Endothelial cell (in vitro differentiated cells): ENCODE data around the gene KIAA2012. TPM values are rescaled to one million over a fixed set of nuclear protein-coding genes. Genes with fewer than 3 reads are reported as not detected.
"Not testable (repeated sequence)": the region's sequence is repeated elsewhere in the genome, so short reads cannot be mapped to it uniquely, and the experiment has no call there.

ENCODE experiments used
- DNase-seq: peaks from one replicate; pipeline ENCODE4 v3.0.0; 2021; ENCODE audit warnings: low spot score
- H3K27ac Mint-ChIP-seq: one replicate; pipeline ENCODE4 v1.8.0; 2021; ENCODE audit warnings: mixed read lengths, inconsistent platforms; ENCODE audit not compliant: unreplicated experiment
- H3K27me3 Mint-ChIP-seq: one replicate; pipeline ENCODE4 v1.8.0; 2021; ENCODE audit warnings: mild to moderate bottlenecking, moderate library complexity, mixed read lengths, inconsistent platforms; ENCODE audit not compliant: unreplicated experiment
- H3K36me3 Mint-ChIP-seq: one replicate; pipeline ENCODE4 v1.8.0; 2021; ENCODE audit warnings: mild to moderate bottlenecking, low read depth, mixed read lengths, inconsistent platforms; ENCODE audit not compliant: unreplicated experiment
- H3K4me1 Mint-ChIP-seq: one replicate; pipeline ENCODE4 v1.8.0; 2021; ENCODE audit warnings: mild to moderate bottlenecking, mixed read lengths, inconsistent platforms; ENCODE audit not compliant: unreplicated experiment
- H3K4me3 Mint-ChIP-seq: one replicate; pipeline ENCODE4 v1.8.0; 2021; ENCODE audit warnings: mild to moderate bottlenecking, mixed read lengths, inconsistent platforms; ENCODE audit not compliant: unreplicated experiment
- H3K9me3 Mint-ChIP-seq: one replicate; pipeline ENCODE4 v1.8.0; 2021; ENCODE audit warnings: mixed read lengths, inconsistent platforms; ENCODE audit not compliant: unreplicated experiment
- total RNA-seq: library from RNA; stranded (reverse); fragmentation: NEBNext Ultra II Directional; extraction: Animal tissue kit (Norgen Biotek cat#: 25700); gene quantifications from one replicate; pipeline ENCODE4 v1.2.1, GENCODE V29; 2021; ENCODE audit not compliant: unreplicated experiment
- TF ChIP-seq, protein P1 (sequence below): fragments of 200-600 bp; sonication (generic); IDR thresholded peaks from one replicate; pipeline ENCODE4 v1.5.0; 2021; ENCODE audit warnings: antibody characterized with exemption; ENCODE audit not compliant: unreplicated experiment

KIAA2012 gene
- total RNA-seq, 1 donor from 2014 or later: 0.08 TPM

DNA sequence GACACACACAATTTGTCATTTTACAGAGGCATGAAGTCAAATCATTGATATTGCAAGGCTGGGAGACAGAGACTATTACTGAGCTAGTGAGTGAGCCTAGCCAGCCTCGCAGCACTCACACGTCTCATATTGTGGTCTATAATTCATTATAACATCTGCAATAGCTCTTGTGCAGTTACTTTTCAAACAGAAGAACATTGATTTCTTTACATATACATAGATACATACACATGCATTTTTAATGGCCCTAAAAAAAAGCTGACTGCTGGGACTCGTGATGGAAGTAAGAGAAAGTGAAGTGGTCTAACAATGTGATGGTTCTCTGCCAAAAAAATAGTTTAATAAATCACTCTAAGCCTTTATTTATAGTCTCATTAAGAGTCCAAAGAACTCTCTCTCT is 56.8 kb downstream of the KIAA2012 start:
- no peak for DNase-seq
- H3K9me3 Mint-ChIP-seq: no peaks in the 10 kb centered on the region
- H3K36me3 Mint-ChIP-seq: no peaks in the 10 kb centered on the region
- peaks cover 3% of the 10 kb centered on the region for H3K27me3 Mint-ChIP-seq
- no peaks in the 10 kb centered on the region for H3K4me1 Mint-ChIP-seq
- TF ChIP-seq, protein P1, sequence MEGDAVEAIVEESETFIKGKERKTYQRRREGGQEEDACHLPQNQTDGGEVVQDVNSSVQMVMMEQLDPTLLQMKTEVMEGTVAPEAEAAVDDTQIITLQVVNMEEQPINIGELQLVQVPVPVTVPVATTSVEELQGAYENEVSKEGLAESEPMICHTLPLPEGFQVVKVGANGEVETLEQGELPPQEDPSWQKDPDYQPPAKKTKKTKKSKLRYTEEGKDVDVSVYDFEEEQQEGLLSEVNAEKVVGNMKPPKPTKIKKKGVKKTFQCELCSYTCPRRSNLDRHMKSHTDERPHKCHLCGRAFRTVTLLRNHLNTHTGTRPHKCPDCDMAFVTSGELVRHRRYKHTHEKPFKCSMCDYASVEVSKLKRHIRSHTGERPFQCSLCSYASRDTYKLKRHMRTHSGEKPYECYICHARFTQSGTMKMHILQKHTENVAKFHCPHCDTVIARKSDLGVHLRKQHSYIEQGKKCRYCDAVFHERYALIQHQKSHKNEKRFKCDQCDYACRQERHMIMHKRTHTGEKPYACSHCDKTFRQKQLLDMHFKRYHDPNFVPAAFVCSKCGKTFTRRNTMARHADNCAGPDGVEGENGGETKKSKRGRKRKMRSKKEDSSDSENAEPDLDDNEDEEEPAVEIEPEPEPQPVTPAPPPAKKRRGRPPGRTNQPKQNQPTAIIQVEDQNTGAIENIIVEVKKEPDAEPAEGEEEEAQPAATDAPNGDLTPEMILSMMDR: no peak
- no peak overlapping the region for H3K27ac Mint-ChIP-seq
- no peak overlapping the region for H3K4me3 Mint-ChIP-seq

DNA sequence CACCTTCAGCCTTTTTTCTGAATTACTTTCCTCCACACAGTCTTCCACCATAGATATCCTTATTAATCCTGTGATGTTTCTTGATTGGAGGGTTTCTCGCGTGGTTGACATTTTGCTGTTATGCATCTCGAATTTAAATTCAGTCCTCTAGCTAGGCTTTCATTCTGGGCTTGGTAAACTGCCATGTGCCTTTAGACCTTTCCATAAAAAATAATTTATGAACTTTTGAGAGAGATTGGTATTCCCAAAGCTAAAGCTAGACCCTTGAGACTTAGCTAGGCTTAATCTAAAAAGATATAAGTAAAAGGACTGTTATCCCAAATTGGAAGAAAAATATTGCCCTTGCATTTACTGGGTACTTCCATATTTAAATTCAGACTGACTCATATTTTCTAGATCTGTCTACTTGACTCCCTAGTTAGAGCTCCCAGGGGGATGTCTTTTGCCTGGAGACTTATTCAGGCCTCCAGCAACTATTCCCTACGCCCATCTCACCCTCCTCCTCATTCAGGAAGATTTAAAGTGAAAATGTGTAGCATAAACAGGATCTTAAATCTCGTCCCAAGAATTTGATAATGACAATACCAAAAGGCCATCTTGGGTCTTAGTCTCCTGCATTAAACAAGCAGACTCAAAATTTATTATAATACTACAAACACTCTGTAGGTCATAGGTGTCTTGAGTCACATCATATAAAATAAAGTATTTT is 60.3 kb downstream of the KIAA2012 start:
- H3K36me3 Mint-ChIP-seq: no peaks in the 10 kb centered on the region
- H3K4me3 Mint-ChIP-seq: no peak overlapping the region
- no peak for DNase-seq
- peaks cover 5% of the 10 kb centered on the region for H3K4me1 Mint-ChIP-seq
- TF ChIP-seq, protein P1: no peak
- H3K27ac Mint-ChIP-seq: no peak overlapping the region
- peaks cover 2% of the 10 kb centered on the region for H3K27me3 Mint-ChIP-seq
- H3K9me3 Mint-ChIP-seq: no peaks in the 10 kb centered on the region

DNA sequence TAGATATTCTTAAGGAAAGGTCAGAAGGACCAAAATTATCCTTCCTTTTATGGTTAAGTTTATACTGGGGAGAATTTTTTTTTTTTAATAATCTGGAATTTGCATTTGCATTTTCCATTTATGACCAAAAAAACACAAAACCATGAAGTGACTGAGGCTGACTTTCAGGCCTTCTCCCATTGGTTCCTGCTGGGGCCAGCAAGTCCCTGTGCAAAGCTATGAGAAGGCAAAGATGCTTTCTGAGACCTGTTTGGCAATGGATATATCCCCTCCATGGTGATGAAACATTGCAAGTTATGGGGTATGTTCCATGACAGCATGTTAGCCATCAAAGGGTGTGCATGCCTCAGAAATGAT is 60.8 kb downstream of the KIAA2012 start:
- H3K4me3 Mint-ChIP-seq: no peak overlapping the region
- peaks cover 2% of the 10 kb centered on the region for H3K27me3 Mint-ChIP-seq
- TF ChIP-seq, protein P1: no peak
- DNase-seq: no peak
- H3K27ac Mint-ChIP-seq: no peak overlapping the region
- peaks cover 5% of the 10 kb centered on the region for H3K4me1 Mint-ChIP-seq
- no peaks in the 10 kb centered on the region for H3K9me3 Mint-ChIP-seq
- H3K36me3 Mint-ChIP-seq: no peaks in the 10 kb centered on the region

DNA sequence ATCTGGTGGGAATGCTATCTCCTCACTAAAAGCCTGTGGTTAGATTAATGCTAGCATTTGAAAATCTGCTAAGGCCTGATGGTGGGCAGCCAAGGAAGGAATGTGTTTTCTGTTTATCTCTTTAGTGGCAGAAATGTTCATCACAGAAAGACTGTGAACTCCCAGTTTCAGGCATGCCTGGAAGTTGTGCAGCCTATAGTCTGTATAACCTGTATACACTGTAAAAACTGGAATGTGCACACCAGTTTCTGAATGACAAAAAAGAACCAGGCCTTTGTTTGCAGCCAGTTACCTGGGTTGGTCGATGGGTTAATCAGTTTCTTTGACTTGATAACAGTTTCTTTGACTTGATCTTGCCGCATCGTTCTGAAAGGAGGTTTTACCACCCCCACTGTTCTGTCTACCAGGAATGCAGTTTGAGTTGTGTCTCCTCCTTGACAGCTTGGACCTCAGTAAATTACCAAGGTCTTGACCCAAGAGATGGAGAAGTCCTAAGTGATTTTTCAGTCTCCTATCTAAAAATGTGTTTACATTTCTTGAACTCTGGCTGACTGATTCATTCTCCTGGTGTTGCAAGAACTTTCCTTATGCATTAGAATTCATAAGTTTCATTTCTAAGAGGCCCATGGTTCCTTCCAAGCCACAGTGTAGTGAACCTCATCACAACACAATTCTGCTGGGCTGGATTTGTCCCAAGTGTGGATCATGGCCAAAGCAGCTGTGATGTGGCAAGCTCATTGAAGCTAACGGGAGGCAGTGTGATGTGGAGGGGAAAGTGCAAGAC is 62.2 kb downstream of the KIAA2012 start:
- Mint-ChIP-seq H3K27me3 (peaks cover 2% of the 10 kb centered on the region), H3K27ac (no peak overlapping the region), H3K36me3 (no peaks in the 10 kb centered on the region), H3K9me3 (no peaks in the 10 kb centered on the region), H3K4me3 (no peak overlapping the region), H3K4me1 (peaks cover 5% of the 10 kb centered on the region)
- no peak for DNase-seq
- TF ChIP-seq, protein P1: no peak

DNA sequence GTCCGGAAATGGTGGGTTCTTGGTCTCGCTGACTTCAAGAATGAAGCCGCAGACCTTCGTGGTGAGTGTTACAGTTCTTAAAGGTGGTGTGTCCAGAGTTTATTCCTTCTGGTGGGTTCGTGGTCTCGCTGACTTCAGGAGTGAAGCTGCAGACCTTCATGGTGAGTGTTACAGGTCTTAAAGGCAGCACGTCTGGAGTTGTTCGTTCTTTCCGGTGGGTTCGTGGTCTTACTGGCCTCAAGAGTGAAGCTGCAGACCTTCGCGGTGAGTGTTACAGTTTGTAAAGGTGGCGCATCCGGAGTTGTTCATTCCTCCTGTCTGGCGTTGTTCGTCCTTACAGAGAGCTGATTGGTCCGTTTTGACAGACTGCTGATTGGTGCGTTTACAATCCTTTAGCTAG is 63.0 kb downstream of the KIAA2012 start:
- not testable (repeated sequence) for H3K36me3 Mint-ChIP-seq, H3K4me3 Mint-ChIP-seq, H3K4me1 Mint-ChIP-seq, H3K27ac Mint-ChIP-seq, H3K9me3 Mint-ChIP-seq, DNase-seq, H3K27me3 Mint-ChIP-seq
